ENCODE measurements around the gene ASPHD2.

The ASPHD2 gene

GRCh38 chr22:26428515-26429457 lies at the start of gene ASPHD2:
Gene ASPHD2 (plus strand): TSS chr22:26429260. CDS start chr22:26433616, 4,356 bp downstream.
- no peak for DNase-seq (ENCODE audit: low read depth, low spot score)
- H3K4me3 ChIP-seq (ENCODE audit: low read depth, low read length): peak within 1 kb of the TSS; percentile 69
- no peak for TF ChIP-seq CTCF (IDR thresholded peaks at IDR 0.05; ENCODE audit: insufficient read depth, low read length, missing control alignments)
- ChIA-PET CTCF (interaction anchor here (1.0 to 3.9 kb wide), 3 partner anchors 31 to 63 kb away, joined by 3 to 26 read pairs (median 19); no protein-coding TSS in a partner anchor), POLR2A (interaction anchor here (0.5 to 1.1 kb wide), 3 partner anchors 12 to 27 kb away, joined by 3 to 4 read pairs (median 3); no protein-coding TSS in a partner anchor)

GRCh38 chr22:26380072-26380830 lies 48.8 kb upstream of the ASPHD2 start:
- ChIA-PET POLR2A (no interaction called here), CTCF (interaction anchor here (1.3 to 8.5 kb wide), 4 partner anchors 16 to 80 kb away, joined by 4 to 137 read pairs (median 6); no protein-coding TSS in a partner anchor)
- no peak for DNase-seq (ENCODE audit: low read depth, low spot score)
- H3K4me3 ChIP-seq (ENCODE audit: low read depth, low read length): no peak overlapping the region
- TF ChIP-seq CTCF (IDR thresholded peaks at IDR 0.05; ENCODE audit: insufficient read depth, low read length, missing control alignments): no peak

GRCh38 chr22:26382782-26383181 lies 46.3 kb upstream of the ASPHD2 start:
- POLR2A ChIA-PET: no interaction called here
- DNase-seq (ENCODE audit: low read depth, low spot score): no peak
- CTCF ChIA-PET: interaction anchor here (0.7 to 8.6 kb wide), 5 partner anchors 10 to 610 kb away, joined by 3 to 100 read pairs (median 4); no protein-coding TSS in a partner anchor
- H3K4me3 ChIP-seq (ENCODE audit: low read depth, low read length): no peak overlapping the region
- TF ChIP-seq CTCF (IDR thresholded peaks at IDR 0.05; ENCODE audit: insufficient read depth, low read length, missing control alignments): no peak

GRCh38 chr22:26383968-26384556 lies 45.0 kb upstream of the ASPHD2 start:
- CTCF ChIA-PET: interaction anchor here (1.4 to 8.6 kb wide), 4 partner anchors 11 to 77 kb away, joined by 4 to 100 read pairs (median 23); no protein-coding TSS in a partner anchor
- TF ChIP-seq CTCF (IDR thresholded peaks at IDR 0.05; ENCODE audit: insufficient read depth, low read length, missing control alignments): no peak
- POLR2A ChIA-PET: no interaction called here
- no peak overlapping the region for H3K4me3 ChIP-seq (ENCODE audit: low read depth, low read length)
- no peak for DNase-seq (ENCODE audit: low read depth, low spot score)

- POLR2A ChIA-PET: no interaction called here
- no peak overlapping the region for H3K4me3 ChIP-seq (ENCODE audit: low read depth, low read length)
- no peak for DNase-seq (ENCODE audit: low read depth, low spot score)
- no peak for TF ChIP-seq CTCF (IDR thresholded peaks at IDR 0.05; ENCODE audit: insufficient read depth, low read length, missing control alignments)
- CTCF ChIA-PET: interaction anchor here (0.9 to 8.6 kb wide), 3 partner anchors 18 to 76 kb away, joined by 3 to 100 read pairs (median 40); no protein-coding TSS in a partner anchor
Observed at GRCh38 chr22:26385164-26385563, 43.9 kb upstream of the ASPHD2 start.
